OCI-LY3 (cell line): Measurements from ENCODE around the gene C1D.

Source experiments
- EZH2phosphoT487 ChIP-seq: fragments of 200-600 bp; shearing (Covaris generic); IDR thresholded peaks from 2 replicates; pipeline ENCODE4 v1.6.1; 2018; ENCODE audit warnings: antibody characterized with exemption, mixed run types, low read depth
- TF ChIP-seq, protein P1 (sequence below): fragments of 200-600, 300-600 bp; sonication (generic); IDR thresholded peaks from 2 replicates; pipeline ENCODE4 v1.5.1; 2014; ENCODE audit warnings: antibody characterized with exemption, low read length, low read depth

DNA sequence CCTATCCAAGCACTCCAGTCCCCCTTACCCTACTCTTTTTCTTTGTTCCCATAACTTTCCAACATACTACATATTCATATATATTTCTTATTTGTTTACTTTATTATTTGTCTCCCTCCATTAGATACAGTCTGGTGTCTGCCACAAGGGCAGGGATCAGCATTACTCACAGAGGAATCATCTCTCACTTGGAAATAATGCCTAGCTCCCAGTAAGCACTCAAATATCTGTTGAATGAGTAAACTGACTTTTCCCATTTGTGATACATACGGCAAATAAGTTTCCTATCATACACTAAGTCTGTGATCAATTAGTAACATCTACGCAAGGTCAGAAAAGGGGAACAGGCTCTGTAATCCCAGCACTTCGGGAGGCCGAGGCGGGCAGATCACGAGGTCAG is 18.7 kb downstream of the C1D start:
- TF ChIP-seq, protein P1, sequence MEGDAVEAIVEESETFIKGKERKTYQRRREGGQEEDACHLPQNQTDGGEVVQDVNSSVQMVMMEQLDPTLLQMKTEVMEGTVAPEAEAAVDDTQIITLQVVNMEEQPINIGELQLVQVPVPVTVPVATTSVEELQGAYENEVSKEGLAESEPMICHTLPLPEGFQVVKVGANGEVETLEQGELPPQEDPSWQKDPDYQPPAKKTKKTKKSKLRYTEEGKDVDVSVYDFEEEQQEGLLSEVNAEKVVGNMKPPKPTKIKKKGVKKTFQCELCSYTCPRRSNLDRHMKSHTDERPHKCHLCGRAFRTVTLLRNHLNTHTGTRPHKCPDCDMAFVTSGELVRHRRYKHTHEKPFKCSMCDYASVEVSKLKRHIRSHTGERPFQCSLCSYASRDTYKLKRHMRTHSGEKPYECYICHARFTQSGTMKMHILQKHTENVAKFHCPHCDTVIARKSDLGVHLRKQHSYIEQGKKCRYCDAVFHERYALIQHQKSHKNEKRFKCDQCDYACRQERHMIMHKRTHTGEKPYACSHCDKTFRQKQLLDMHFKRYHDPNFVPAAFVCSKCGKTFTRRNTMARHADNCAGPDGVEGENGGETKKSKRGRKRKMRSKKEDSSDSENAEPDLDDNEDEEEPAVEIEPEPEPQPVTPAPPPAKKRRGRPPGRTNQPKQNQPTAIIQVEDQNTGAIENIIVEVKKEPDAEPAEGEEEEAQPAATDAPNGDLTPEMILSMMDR, result no peak
- no peak for TF ChIP-seq EZH2phosphoT487
